Parathyroid adenoma (tissue), 2 donors: Measurements from ENCODE around the gene ATN1.
"Not testable (repeated sequence)": the region's sequence is repeated elsewhere in the genome, so short reads cannot be mapped to it uniquely, and the experiment has no call there.

Experiments used
- H2AFZ ChIP-seq: fragments of 300-600 bp; sonication (generic); one replicate; pipeline ENCODE4 v1.7.0; 2017; ENCODE audit warnings: antibody characterized with exemption, mild to moderate bottlenecking
- H3K27ac ChIP-seq: fragments of 300-600 bp; sonication (generic); one replicate; pipeline ENCODE4 v1.7.0; 2017
- H3K27me3 ChIP-seq: fragments of 300-600 bp; sonication (generic); one replicate; pipeline ENCODE4 v1.7.0; 2017; ENCODE audit warnings: low read length; ENCODE audit not compliant: control insufficient read depth, insufficient read depth
- H3K36me3 ChIP-seq: fragments of 300-600 bp; sonication (generic); one replicate; pipeline ENCODE4 v1.7.0; 2017; ENCODE audit warnings: low read length; ENCODE audit not compliant: control insufficient read depth, insufficient read depth
- H3K4me1 ChIP-seq: fragments of 300-600 bp; sonication (generic); one replicate; pipeline ENCODE4 v1.7.0; 2017; ENCODE audit warnings: control low read depth
- H3K4me2 ChIP-seq: fragments of 300-600 bp; sonication (generic); one replicate; pipeline ENCODE4 v1.7.0; 2017; ENCODE audit warnings: low read length
- H3K4me3 ChIP-seq: fragments of 300-600 bp; sonication (generic); one replicate; pipeline ENCODE4 v1.7.0; 2017; ENCODE audit warnings: low read depth, low read length
- H3K79me2 ChIP-seq: fragments of 300-600 bp; sonication (generic); one replicate; pipeline ENCODE4 v1.7.0; 2017; ENCODE audit warnings: control low read depth
- H3K9ac ChIP-seq: fragments of 300-600 bp; sonication (generic); one replicate; pipeline ENCODE4 v1.7.0; 2017; ENCODE audit warnings: mild to moderate bottlenecking
- H3K9me3 ChIP-seq: fragments of 300-600 bp; sonication (generic); one replicate; pipeline ENCODE4 v1.7.0; 2017; ENCODE audit warnings: low read length; ENCODE audit not compliant: control insufficient read depth
- CTCF ChIP-seq: fragments of 300-600 bp; sonication (generic); IDR thresholded peaks from one replicate; pipeline ENCODE4 v1.7.0; 2017; ENCODE audit warnings: antibody characterized with exemption, mild to moderate bottlenecking
- donor health status: primary hyperparathyroidism.

ATN1 gene

GRCh38 chr12:6927379-6928021 is at the start of gene ATN1:
Gene ATN1, plus strand, starts transcription at chr12:6927959. Its CDS starts 6,043 bp downstream, at chr12:6934002.
- Histone ChIP-seq H3K9me3 (no peaks in the 10 kb centered on the region), H3K4me2 (peak within 1 kb of the TSS; percentile 79), H2AFZ (peak within 1 kb of the TSS; percentile 90), H3K79me2 (peaks cover 27% of the 10 kb centered on the region), H3K27ac (peak within 1 kb of the TSS; percentile 91), H3K9ac (peak within 1 kb of the TSS; percentile 98), H3K36me3 (no peaks in the 10 kb centered on the region), H3K27me3 (no peaks in the 10 kb centered on the region), H3K4me3 (peak within 1 kb of the TSS; percentile 83), H3K4me1 (peaks cover 38% of the 10 kb centered on the region)
- no peak for TF ChIP-seq CTCF

- not testable (repeated sequence) for H3K9me3 ChIP-seq, H3K27me3 ChIP-seq, H3K9ac ChIP-seq, H2AFZ ChIP-seq, H3K36me3 ChIP-seq, H3K4me2 ChIP-seq, H3K4me3 ChIP-seq, H3K27ac ChIP-seq, H3K79me2 ChIP-seq, H3K4me1 ChIP-seq
These were observed 47.9 kb upstream of the ATN1 start for GRCh38 chr12:6879824-6880223.

GRCh38 chr12:6883252-6883651 is 44.5 kb upstream of the ATN1 start:
- no peaks in the 10 kb centered on the region for H3K36me3 ChIP-seq
- TF ChIP-seq CTCF = no peak
- H3K27ac ChIP-seq = no peak overlapping the region
- no peak overlapping the region for H3K4me2 ChIP-seq
- H3K9ac ChIP-seq = no peak overlapping the region
- no peaks in the 10 kb centered on the region for H3K9me3 ChIP-seq
- H3K79me2 ChIP-seq = no peaks in the 10 kb centered on the region
- H3K4me1 ChIP-seq = no peaks in the 10 kb centered on the region
- no peak overlapping the region for H3K4me3 ChIP-seq
- no peak overlapping the region for H2AFZ ChIP-seq
- no peaks in the 10 kb centered on the region for H3K27me3 ChIP-seq

- Histone ChIP-seq H3K9ac (no peak overlapping the region), H3K36me3 (no peaks in the 10 kb centered on the region), H3K4me2 (no peak overlapping the region), H3K4me1 (no peaks in the 10 kb centered on the region), H3K27ac (no peak overlapping the region), H3K27me3 (no peaks in the 10 kb centered on the region), H3K79me2 (no peaks in the 10 kb centered on the region), H2AFZ (no peak overlapping the region), H3K4me3 (no peak overlapping the region), H3K9me3 (no peaks in the 10 kb centered on the region)
- no peak for TF ChIP-seq CTCF
These were observed 44.1 kb upstream of the ATN1 start for GRCh38 chr12:6883683-6884082.

GRCh38 chr12:6884539-6884938 is 43.2 kb upstream of the ATN1 start:
- Histone ChIP-seq H3K36me3 (no peaks in the 10 kb centered on the region), H3K27ac (no peak overlapping the region)

GRCh38 chr12:6886206-6886999 is 41.4 kb upstream of the ATN1 start:
- not testable (repeated sequence) for H3K4me3 ChIP-seq, H3K36me3 ChIP-seq, H3K27ac ChIP-seq, H3K4me1 ChIP-seq, H3K27me3 ChIP-seq, H3K9me3 ChIP-seq, H3K79me2 ChIP-seq, H2AFZ ChIP-seq, H3K4me2 ChIP-seq, H3K9ac ChIP-seq

More at GRCh38 chr12:6884539-6884938, 43.2 kb upstream of the ATN1 start:
- Histone ChIP-seq H2AFZ (no peak overlapping the region), H3K9ac (no peak overlapping the region), H3K4me3 (no peak overlapping the region), H3K79me2 (no peaks in the 10 kb centered on the region), H3K4me2 (no peak overlapping the region), H3K27me3 (no peaks in the 10 kb centered on the region), H3K4me1 (no peaks in the 10 kb centered on the region), H3K9me3 (no peaks in the 10 kb centered on the region)
- no peak for TF ChIP-seq CTCF
